Prostate gland (tissue), 2 donors: ENCODE measurements around the gene PPFIBP2.

ENCODE experiments used
- CTCF ChIP-seq, 4 experiments: fragments of 200-600 bp in 2 of 4; fragments of 450-650 bp in 2 of 4; sonication (generic) in 2 of 4; IDR thresholded peaks; 1 replicate in 3 of 4; 2 replicates in 1 of 4; pipeline ENCODE4 v1.5.1; 2016 to 2019; ENCODE audit warnings: antibody characterized with exemption in 4 of 4, mild to moderate bottlenecking in 2 of 4, moderate library complexity in 2 of 4
- POLR2A ChIP-seq: fragments of 450-650 bp; IDR thresholded peaks from one replicate; pipeline ENCODE4 v1.6.1; 2016; ENCODE audit warnings: antibody characterized with exemption, mild to moderate bottlenecking
- POLR2AphosphoS5 ChIP-seq: sonication (generic); formaldehyde crosslinking; IDR thresholded peaks from one replicate; pipeline ENCODE4 v1.6.1; 2017; ENCODE audit warnings: antibody characterized with exemption

GRCh38 chr11:7490535-7490934 lies 23.3 kb upstream of the PPFIBP2 start:
- TF ChIP-seq POLR2AphosphoS5 (no peak), CTCF (IDR thresholded peaks at IDR 0.05) (no peak), POLR2A (no peak)
